ENCODE measurements around the gene WIZ.

GRCh38 chr19:15371119-15371518 is 78.6 kb downstream of the WIZ start:
- TF ChIP-seq YY1 (IDR thresholded peaks at IDR 0.05; ENCODE audit: low read depth) (no peak), TAF1 (IDR thresholded peaks at IDR 0.05; ENCODE audit: low read depth) (no peak), EGR1 (IDR thresholded peaks at IDR 0.05) (no peak), USF1 (IDR thresholded peaks at IDR 0.05) (no peak), RAD21 (IDR thresholded peaks at IDR 0.05; ENCODE audit: low read depth) (no peak), FOXM1 (IDR thresholded peaks at IDR 0.05; ENCODE audit: borderline replicate concordance, low read depth) (no peak), TEAD4 (IDR thresholded peaks at IDR 0.05) (no peak), EP300 (IDR thresholded peaks at IDR 0.05; ENCODE audit: borderline replicate concordance) (no peak), CREB1 (IDR thresholded peaks at IDR 0.05; ENCODE audit: low read depth) (no peak), REST (IDR thresholded peaks at IDR 0.05; ENCODE audit: low read depth) (no peak)
